WI38 (cell line): Measurements from ENCODE around the gene CEL.

Experiments
- H3K4me3 ChIP-seq: 2 replicates; pipeline ENCODE4 v1.5.1; 2011; ENCODE audit warnings: low read depth, mild to moderate bottlenecking, control low read depth, low read length
- TF ChIP-seq, protein P1 (sequence below): IDR thresholded peaks from 2 replicates; pipeline ENCODE4 v1.5.1; 2012; ENCODE audit warnings: low read depth, mild to moderate bottlenecking, control low read depth, low read length

CEL gene

DNA sequence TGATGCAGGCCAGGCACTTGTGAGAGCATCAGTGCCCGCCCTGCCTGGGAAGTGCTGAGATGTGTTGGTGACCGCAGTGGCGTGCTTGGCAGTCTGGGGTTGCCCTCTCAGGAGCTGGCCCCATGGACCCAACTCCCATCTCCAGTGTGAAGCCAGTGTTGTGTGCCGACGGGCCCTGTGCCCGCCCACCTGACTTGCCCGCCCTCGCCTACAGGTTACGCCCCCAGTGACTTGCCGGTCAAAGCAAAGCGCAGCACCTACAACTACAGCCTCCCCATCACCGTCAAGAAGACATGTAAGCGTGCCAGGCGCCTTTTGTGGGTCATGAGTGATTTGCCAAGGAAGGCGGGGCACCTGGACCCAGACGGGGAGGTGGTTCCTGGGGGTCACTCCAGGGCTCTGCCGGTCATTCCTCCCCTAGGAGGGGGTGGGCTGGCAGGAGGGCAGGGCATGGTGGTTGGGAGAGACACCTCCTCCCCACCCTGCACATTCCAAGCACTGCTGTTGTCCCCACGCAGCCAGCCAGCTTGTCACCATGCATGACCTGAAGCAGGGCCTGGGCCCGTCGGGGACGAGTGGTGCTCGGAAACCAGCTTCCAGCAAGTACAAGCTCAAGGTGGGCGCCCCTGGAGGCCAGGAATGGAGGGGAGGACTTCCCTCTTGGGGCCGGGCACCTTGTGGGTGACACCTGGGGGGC is 7.4 kb upstream of the CEL start:
- TF ChIP-seq, protein P1, sequence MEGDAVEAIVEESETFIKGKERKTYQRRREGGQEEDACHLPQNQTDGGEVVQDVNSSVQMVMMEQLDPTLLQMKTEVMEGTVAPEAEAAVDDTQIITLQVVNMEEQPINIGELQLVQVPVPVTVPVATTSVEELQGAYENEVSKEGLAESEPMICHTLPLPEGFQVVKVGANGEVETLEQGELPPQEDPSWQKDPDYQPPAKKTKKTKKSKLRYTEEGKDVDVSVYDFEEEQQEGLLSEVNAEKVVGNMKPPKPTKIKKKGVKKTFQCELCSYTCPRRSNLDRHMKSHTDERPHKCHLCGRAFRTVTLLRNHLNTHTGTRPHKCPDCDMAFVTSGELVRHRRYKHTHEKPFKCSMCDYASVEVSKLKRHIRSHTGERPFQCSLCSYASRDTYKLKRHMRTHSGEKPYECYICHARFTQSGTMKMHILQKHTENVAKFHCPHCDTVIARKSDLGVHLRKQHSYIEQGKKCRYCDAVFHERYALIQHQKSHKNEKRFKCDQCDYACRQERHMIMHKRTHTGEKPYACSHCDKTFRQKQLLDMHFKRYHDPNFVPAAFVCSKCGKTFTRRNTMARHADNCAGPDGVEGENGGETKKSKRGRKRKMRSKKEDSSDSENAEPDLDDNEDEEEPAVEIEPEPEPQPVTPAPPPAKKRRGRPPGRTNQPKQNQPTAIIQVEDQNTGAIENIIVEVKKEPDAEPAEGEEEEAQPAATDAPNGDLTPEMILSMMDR = no peak
- no peak overlapping the region for H3K4me3 ChIP-seq

DNA sequence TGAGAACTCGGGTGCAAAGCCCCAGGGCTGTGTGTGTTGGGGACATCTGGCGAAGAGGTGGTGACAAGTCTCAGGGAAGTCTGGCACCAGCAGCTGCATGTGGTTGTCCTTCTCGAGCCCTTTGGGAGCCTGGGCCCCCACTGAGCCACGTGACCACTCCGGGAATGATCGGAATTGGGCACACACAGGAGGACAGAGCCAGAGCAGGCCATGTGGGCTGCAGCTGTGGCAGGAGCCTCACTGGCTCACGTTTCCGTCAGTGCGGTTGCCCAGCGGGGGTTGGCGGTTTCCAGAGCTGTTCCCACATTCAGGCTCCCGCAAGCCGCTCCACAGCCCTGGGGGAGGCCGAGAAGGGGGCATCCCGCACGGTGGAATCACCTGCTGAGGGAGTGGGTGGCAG is 6.8 kb upstream of the CEL start:
- TF ChIP-seq, protein P1 = no peak
- no peak overlapping the region for H3K4me3 ChIP-seq

DNA sequence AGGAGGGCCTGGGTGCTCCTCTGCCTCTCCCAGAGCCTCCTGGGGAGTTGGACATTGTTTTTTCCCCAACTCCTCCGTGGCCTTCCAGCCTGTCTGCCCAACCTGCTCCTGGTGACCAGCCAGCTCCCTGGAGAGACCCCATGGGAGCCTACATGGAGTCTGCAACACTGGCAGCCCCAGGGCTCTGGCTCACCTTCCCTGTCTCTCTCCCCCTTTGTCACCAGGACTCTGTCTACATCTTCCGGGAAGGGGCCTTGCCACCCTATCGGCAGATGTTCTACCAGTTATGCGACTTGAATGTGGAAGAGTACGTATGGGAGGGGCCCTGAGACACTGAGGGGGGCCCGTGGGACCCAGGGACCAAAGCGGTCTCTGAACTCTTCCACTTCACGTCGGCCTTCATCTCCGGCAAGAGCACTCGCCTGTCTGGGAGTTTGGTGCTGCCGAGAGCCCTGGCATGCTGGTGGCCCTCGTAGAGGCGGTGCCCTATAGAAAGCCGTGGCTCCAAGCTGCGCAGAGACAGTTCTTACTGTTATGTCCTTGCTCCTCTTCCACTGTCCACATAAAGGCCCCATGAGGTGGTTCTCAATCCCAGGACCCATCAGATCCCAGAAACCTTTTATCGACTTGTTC is 5.9 kb upstream of the CEL start:
- H3K4me3 ChIP-seq = no peak overlapping the region
- TF ChIP-seq, protein P1 = no peak

DNA sequence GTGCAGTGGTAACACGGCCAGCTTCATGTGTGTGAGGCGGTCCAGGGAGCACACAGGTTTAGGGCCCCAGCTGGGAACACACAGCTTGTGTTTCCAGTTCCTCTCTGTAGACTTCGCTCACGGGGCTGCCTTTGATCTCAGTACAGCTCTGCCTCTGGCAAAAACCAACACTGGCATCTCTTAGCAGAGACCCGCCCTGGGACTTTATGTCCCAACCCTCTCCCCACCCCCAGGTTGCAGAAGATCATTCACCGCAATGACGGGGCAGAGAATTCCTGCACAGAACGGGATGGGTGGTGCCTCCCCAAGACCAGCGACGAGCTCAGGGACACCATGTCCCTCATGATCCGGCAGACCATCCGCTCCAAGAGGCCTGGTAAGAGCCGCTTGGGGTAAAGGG is 5.2 kb upstream of the CEL start:
- TF ChIP-seq, protein P1 = no peak
- no peak overlapping the region for H3K4me3 ChIP-seq

DNA sequence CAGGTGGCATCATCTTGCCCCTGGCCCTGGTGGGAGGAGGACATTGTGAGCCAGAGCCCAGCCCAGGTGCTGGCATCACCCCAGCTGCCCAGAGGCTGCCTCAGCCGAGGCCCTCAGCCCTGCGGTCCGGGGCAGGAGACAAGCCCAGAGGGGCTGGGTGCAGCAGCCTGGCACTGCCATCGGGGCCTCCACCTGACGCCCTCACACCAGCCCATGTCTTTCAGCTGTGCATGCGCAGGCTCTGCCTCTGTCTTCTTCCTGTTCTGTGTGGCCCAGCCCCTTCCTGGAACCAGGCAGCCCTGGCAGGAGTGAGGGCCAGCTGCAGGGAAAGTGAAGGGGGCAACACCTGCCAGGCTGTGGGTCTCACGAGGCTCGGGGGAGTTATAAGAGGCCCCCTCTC is 4.8 kb upstream of the CEL start:
- TF ChIP-seq, protein P1 = no peak
- no peak overlapping the region for H3K4me3 ChIP-seq

DNA sequence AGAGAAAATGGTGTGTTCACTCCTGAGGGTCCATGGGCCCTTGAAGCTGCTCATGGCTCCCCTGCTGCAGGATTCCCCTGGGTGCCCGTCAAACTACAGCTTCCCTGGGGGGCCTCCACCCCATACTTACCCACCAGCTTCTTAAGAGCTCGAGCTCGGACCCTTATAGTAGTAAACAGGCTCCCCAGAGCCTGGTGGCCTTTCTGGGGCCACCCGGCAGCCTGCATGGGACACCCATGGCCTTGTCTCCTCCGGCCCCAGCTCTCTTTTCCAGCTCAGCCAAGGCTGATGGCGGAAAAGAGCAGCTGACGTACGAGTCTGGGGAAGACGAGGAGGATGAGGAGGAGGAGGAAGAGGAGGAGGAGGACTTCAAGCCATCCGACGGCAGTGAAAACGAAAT is 4.2 kb upstream of the CEL start:
- H3K4me3 ChIP-seq = no peak overlapping the region
- TF ChIP-seq, protein P1 = no peak

DNA sequence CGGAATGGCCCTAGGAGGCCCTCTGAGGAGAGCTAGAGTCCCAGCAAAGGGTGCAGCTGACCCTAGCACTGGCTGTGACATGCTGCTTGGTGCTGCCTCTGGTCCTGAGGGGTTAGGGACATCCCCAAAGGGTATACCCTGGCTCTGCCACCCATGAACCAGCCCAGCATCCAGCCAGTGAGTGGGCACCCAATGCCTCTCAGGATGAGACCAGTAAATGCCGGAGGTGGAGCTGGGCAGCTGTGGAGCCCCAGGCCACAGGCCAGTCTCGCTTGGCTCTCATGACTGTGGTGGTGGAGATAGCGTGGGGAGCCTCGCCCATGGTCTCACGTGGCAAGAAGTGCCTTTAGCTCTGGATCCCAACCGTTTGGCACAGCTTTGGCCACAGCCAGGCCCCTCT is 3.7 kb upstream of the CEL start:
- TF ChIP-seq, protein P1 = no peak

More for the DNA sequence above, 3.7 kb upstream of the CEL start:
- no peak overlapping the region for H3K4me3 ChIP-seq
